ENCODE measurements around the gene LMBRD1. TPM values are rescaled to one million over a fixed set of nuclear protein-coding genes. Genes with fewer than 3 reads are reported as not detected.

The LMBRD1 gene
- 10 to 100 TPM; 53.8 to 55.7 TPM for total RNA-seq
- 10 to 100 TPM; 54.7 to 61.5 TPM for polyA plus RNA-seq

GRCh38 chr6:69796642-69797390 lies at the start of gene LMBRD1:
Gene LMBRD1 (minus strand): TSS chr6:69797010. CDS start chr6:69796881, 129 bp downstream.
- Histone ChIP-seq H3K9me3 (ENCODE audit: control insufficient read depth in 1 of 2, low read length in 2 of 2) (no peaks in the 10 kb centered on the region), H3K4me3 (ENCODE audit: low read length in 2 of 2) (peak within 1 kb of the TSS; percentile 24 to 75), H3K27ac (ENCODE audit: low read depth, low read length) (peak within 1 kb of the TSS; percentile 88), H3K36me3 (ENCODE audit: insufficient read depth, low read length) (no peaks in the 10 kb centered on the region), H3K4me1 (ENCODE audit: insufficient read depth, low read length) (peaks cover 38% of the 10 kb centered on the region), H3K27me3 (ENCODE audit: insufficient read depth, low read length) (no peaks in the 10 kb centered on the region)
- peak; percentile 98 to 100 (median 99) for DNase-seq
- ChIA-PET CTCF (ENCODE audit: partially characterized antibody) (interaction anchor here (0.6 to 4.5 kb wide), 18 partner anchors 10 to 769 kb away, joined by 3 to 93 read pairs (median 4); partner anchors contain the start of gene COL19A1), POLR2A (ENCODE audit: partially characterized antibody) (interaction anchor here (0.6 to 3.1 kb wide), 15 partner anchors 9 to 1491 kb away, joined by 3 to 92 read pairs (median 5); partner anchors contain the start of gene COL19A1)
- H3K27me3 Mint-ChIP-seq, result no peaks in the 10 kb centered on the region
- H3K9me3 Mint-ChIP-seq, result no peaks in the 10 kb centered on the region
- H3K27ac Mint-ChIP-seq, result peak within 1 kb of the TSS; percentile 93 to 100 (median 96)
- H3K36me3 Mint-ChIP-seq, result peaks cover 0 to 9% of the 10 kb centered on the region in 2 donors
- peak within 1 kb of the TSS; percentile 89 to 100 (median 96) for H3K4me3 Mint-ChIP-seq
- H3K4me1 Mint-ChIP-seq, result peaks cover 31 to 58% (median 47%) of the 10 kb centered on the region in 4 donors
- intact Hi-C loops (cut with micrococcal nuclease), result loop anchor here (1.0 to 10.0 kb wide), 5 partner anchors 19 to 768 kb away; partner anchors contain the start of genes FAM135A and SDHAF4

- Mint-ChIP-seq H3K9me3 (no peaks in the 10 kb centered on the region), H3K4me1 (no peaks in the 10 kb centered on the region), H3K27me3 (peaks cover 5 to 32% of the 10 kb centered on the region in 2 donors), H3K4me3 (no peak overlapping the region), H3K36me3 (no peaks in the 10 kb centered on the region), H3K27ac (no peak overlapping the region)
- Histone ChIP-seq H3K36me3 (ENCODE audit: insufficient read depth, low read length) (no peaks in the 10 kb centered on the region), H3K27ac (ENCODE audit: low read depth, low read length) (no peak overlapping the region), H3K4me3 (ENCODE audit: low read length in 2 of 2) (no peak overlapping the region), H3K9me3 (ENCODE audit: control insufficient read depth in 1 of 2, low read length in 2 of 2) (no peaks in the 10 kb centered on the region), H3K4me1 (ENCODE audit: insufficient read depth, low read length) (no peaks in the 10 kb centered on the region), H3K27me3 (ENCODE audit: insufficient read depth, low read length) (no peaks in the 10 kb centered on the region)
- ChIA-PET POLR2A (ENCODE audit: partially characterized antibody) (no interaction called here), CTCF (ENCODE audit: partially characterized antibody) (interaction anchor here (1.9 to 2.1 kb wide), 2 partner anchors 20 to 49 kb away, joined by 5 to 7 read pairs; partner anchors contain the start of genes COL19A1 and LMBRD1)
- no peak for DNase-seq
- intact Hi-C loops (cut with micrococcal nuclease), result no loop called here
Observed at GRCh38 chr6:69846312-69846711, 49.5 kb upstream of the LMBRD1 start.

GRCh38 chr6:69843189-69843588 lies 46.4 kb upstream of the LMBRD1 start:
- ChIA-PET POLR2A (ENCODE audit: partially characterized antibody) (no interaction called here), CTCF (ENCODE audit: partially characterized antibody) (interaction anchor here (1.1 to 1.2 kb wide), 2 partner anchors 9 to 47 kb away, joined by 3 read pairs; partner anchors contain the start of gene LMBRD1)
- H3K4me3 Mint-ChIP-seq, result no peak overlapping the region
- H3K9me3 Mint-ChIP-seq, result no peaks in the 10 kb centered on the region
- Histone ChIP-seq H3K27me3 (ENCODE audit: insufficient read depth, low read length) (no peaks in the 10 kb centered on the region), H3K4me1 (ENCODE audit: insufficient read depth, low read length) (no peaks in the 10 kb centered on the region), H3K9me3 (ENCODE audit: control insufficient read depth in 1 of 2, low read length in 2 of 2) (no peaks in the 10 kb centered on the region), H3K27ac (ENCODE audit: low read depth, low read length) (no peak overlapping the region), H3K36me3 (ENCODE audit: insufficient read depth, low read length) (no peaks in the 10 kb centered on the region), H3K4me3 (ENCODE audit: low read length in 2 of 2) (no peak overlapping the region)
- peaks cover 10 to 36% of the 10 kb centered on the region in 2 donors for H3K27me3 Mint-ChIP-seq
- intact Hi-C loops (cut with micrococcal nuclease), result no loop called here
- H3K36me3 Mint-ChIP-seq, result no peaks in the 10 kb centered on the region
- DNase-seq, result no peak
- H3K27ac Mint-ChIP-seq, result no peak overlapping the region
- peaks cover 0 to 2% (median 0%) of the 10 kb centered on the region in 4 donors for H3K4me1 Mint-ChIP-seq

GRCh38 chr6:69841862-69842261 lies 45.1 kb upstream of the LMBRD1 start:
- Mint-ChIP-seq H3K27me3 (peaks cover 10 to 30% of the 10 kb centered on the region in 2 donors), H3K36me3 (no peaks in the 10 kb centered on the region), H3K27ac (no peak overlapping the region), H3K9me3 (no peaks in the 10 kb centered on the region), H3K4me1 (peaks cover 0 to 2% (median 0%) of the 10 kb centered on the region in 4 donors), H3K4me3 (no peak overlapping the region)
- intact Hi-C loops (cut with micrococcal nuclease), result no loop called here
- H3K4me1 ChIP-seq (ENCODE audit: insufficient read depth, low read length), result no peaks in the 10 kb centered on the region
- no peak for DNase-seq
- CTCF ChIA-PET (ENCODE audit: partially characterized antibody), result interaction anchor here (1.3 kb wide), 1 partner anchor 45 kb away, joined by 3 read pairs; the partner anchor contains the start of gene LMBRD1
- H3K27ac ChIP-seq (ENCODE audit: low read depth, low read length), result no peak overlapping the region
- H3K36me3 ChIP-seq (ENCODE audit: insufficient read depth, low read length), result no peaks in the 10 kb centered on the region
- POLR2A ChIA-PET (ENCODE audit: partially characterized antibody), result interaction anchor here (1.9 kb wide), 1 partner anchor 45 kb away, joined by 7 read pairs; the partner anchor contains the start of gene LMBRD1
- H3K27me3 ChIP-seq (ENCODE audit: insufficient read depth, low read length), result no peaks in the 10 kb centered on the region
- H3K9me3 ChIP-seq (ENCODE audit: control insufficient read depth in 1 of 2, low read length in 2 of 2), result no peaks in the 10 kb centered on the region
- H3K4me3 ChIP-seq (ENCODE audit: low read length in 2 of 2), result no peak overlapping the region

DNA sequence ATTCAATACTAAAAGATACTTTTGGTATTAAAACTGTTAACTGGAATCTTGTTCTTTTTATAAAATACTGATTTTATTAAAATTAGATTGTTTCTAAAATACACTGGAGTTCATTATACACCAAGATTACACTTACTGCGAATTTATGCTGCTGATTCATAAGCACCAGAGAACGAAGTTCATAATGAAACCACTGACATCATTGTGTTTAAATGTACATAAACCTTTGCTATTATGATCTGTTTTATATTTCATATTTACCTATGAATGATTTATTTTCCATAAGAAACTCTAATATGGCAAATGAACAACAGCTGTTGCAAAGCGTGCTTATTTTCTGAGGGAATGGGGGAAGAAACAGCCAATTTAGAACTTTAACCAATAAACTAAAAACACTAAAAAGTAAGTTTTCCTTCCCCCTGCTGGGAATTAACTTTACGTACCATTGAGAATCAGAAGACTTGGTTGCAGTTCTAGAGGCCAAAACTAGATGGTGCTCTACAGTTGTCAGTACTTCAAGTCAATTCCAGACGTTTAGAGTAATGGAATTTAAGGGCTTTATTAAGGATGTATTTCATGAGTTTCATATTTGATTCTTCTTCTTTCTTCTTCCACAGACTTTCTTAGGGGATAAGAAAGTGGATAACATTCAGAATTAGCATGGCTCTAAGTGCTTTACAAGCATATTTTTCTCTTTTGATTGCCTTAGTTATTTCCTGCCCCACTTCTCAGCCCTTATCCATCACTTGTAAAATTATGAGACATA lies 38.8 kb upstream of the LMBRD1 start:
- Histone ChIP-seq H3K9me3 (ENCODE audit: control insufficient read depth in 1 of 2, low read length in 2 of 2) (no peaks in the 10 kb centered on the region), H3K4me3 (ENCODE audit: low read length in 2 of 2) (no peak overlapping the region), H3K27ac (ENCODE audit: low read depth, low read length) (no peak overlapping the region), H3K27me3 (ENCODE audit: insufficient read depth, low read length) (no peaks in the 10 kb centered on the region), H3K36me3 (ENCODE audit: insufficient read depth, low read length) (no peaks in the 10 kb centered on the region), H3K4me1 (ENCODE audit: insufficient read depth, low read length) (peaks cover 5% of the 10 kb centered on the region)
- no peaks in the 10 kb centered on the region for H3K36me3 Mint-ChIP-seq
- DNase-seq, result peak in 4 of 5 donors; percentile 26 to 39 (median 29)
- intact Hi-C loops (cut with micrococcal nuclease), result loop anchor here (1.0 to 2.0 kb wide), 3 partner anchors 19 to 273 kb away; partner anchors contain the start of gene COL19A1
- peak overlapping the region in 1 of 8 donors; percentile 7 for H3K4me3 Mint-ChIP-seq
- H3K27me3 Mint-ChIP-seq, result peaks cover 9 to 11% of the 10 kb centered on the region in 2 donors
- POLR2A ChIA-PET (ENCODE audit: partially characterized antibody), result interaction anchor here (1.6 kb wide), 1 partner anchor 38 kb away, joined by 6 read pairs; the partner anchor contains the start of gene LMBRD1
- peaks cover 0 to 7% (median 3%) of the 10 kb centered on the region in 4 donors for H3K4me1 Mint-ChIP-seq
- H3K9me3 Mint-ChIP-seq, result no peaks in the 10 kb centered on the region
- CTCF ChIA-PET (ENCODE audit: partially characterized antibody), result interaction anchor here (1.0 to 3.7 kb wide), 4 partner anchors 19 to 102 kb away, joined by 3 to 17 read pairs (median 4); partner anchors contain the start of gene LMBRD1
- H3K27ac Mint-ChIP-seq, result no peak overlapping the region

DNA sequence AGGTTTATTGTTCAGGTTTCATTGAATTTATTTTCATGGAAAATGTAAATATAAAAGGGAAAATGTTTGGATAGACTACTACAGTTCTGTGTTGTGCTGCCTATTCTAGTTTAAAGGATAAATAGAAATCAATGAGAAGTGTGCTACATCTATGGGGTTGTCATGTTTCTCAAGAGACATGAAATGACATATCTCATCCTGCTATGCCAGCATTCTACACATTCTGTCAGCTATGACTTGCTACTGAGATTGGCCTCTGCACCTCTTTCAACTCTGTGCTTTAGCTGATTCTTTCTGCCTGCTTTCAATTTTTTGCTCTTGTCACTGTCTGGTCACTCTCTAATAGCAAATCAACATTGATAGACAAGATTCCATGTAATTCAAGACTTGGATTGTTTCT lies 35.7 kb upstream of the LMBRD1 start:
- H3K27ac Mint-ChIP-seq, result no peak overlapping the region

More for the DNA sequence above, 35.7 kb upstream of the LMBRD1 start:
- no peaks in the 10 kb centered on the region for H3K36me3 Mint-ChIP-seq
- H3K4me1 Mint-ChIP-seq, result peaks cover 0 to 7% (median 3%) of the 10 kb centered on the region in 4 donors
- H3K9me3 Mint-ChIP-seq, result no peaks in the 10 kb centered on the region
- Histone ChIP-seq H3K27ac (ENCODE audit: low read depth, low read length) (no peak overlapping the region), H3K4me1 (ENCODE audit: insufficient read depth, low read length) (peaks cover 5% of the 10 kb centered on the region), H3K4me3 (ENCODE audit: low read length in 2 of 2) (no peak overlapping the region), H3K27me3 (ENCODE audit: insufficient read depth, low read length) (no peaks in the 10 kb centered on the region), H3K36me3 (ENCODE audit: insufficient read depth, low read length) (no peaks in the 10 kb centered on the region), H3K9me3 (ENCODE audit: control insufficient read depth in 1 of 2, low read length in 2 of 2) (no peaks in the 10 kb centered on the region)
- peaks cover 6 to 7% of the 10 kb centered on the region in 2 donors for H3K27me3 Mint-ChIP-seq
- POLR2A ChIA-PET (ENCODE audit: partially characterized antibody), result interaction anchor here (1.5 kb wide), 1 partner anchor 17 kb away, joined by 3 read pairs; no protein-coding TSS in a partner anchor
- DNase-seq, result no peak
- CTCF ChIA-PET (ENCODE audit: partially characterized antibody), result interaction anchor here (1.2 to 3.7 kb wide), 2 partner anchors 36 to 274 kb away, joined by 3 to 17 read pairs; partner anchors contain the start of gene LMBRD1
- H3K4me3 Mint-ChIP-seq, result no peak overlapping the region
- intact Hi-C loops (cut with micrococcal nuclease), result no loop called here

Measured in CD4-positive, alpha-beta memory T cell (primary cell).